ENCODE data around the gene COBLL1. TPM values are rescaled to one million over a fixed set of nuclear protein-coding genes. Genes with fewer than 3 reads are reported as not detected.

COBLL1 gene
- total RNA-seq, 1 donor from 2014 or later: 10.5 TPM

DNA sequence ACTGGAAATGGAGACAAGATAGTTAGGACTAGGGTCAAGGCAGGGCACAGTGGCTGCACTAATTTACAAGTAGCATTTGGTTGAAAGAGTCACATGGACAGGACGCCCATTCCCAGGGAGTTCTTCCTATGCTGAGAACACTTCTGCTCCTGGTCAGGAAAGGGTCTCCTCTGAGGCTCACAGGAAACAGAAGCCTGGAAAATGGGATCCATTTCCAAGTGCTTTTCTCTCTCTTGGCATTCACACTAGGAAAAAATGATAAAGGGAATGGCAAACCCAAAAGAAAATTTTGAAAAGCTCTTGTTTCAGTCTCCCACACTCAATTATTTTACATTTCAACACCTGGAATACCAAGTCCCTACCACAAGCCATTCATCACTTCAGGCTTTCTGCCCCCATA, 88.7 kb downstream of the COBLL1 start:
- H3K36me3 ChIP-seq (ENCODE audit: control insufficient read depth, insufficient read depth, low read length): peaks cover 2% of the 10 kb centered on the region
- no peak for FAIRE-seq
- TF ChIP-seq, protein P1, sequence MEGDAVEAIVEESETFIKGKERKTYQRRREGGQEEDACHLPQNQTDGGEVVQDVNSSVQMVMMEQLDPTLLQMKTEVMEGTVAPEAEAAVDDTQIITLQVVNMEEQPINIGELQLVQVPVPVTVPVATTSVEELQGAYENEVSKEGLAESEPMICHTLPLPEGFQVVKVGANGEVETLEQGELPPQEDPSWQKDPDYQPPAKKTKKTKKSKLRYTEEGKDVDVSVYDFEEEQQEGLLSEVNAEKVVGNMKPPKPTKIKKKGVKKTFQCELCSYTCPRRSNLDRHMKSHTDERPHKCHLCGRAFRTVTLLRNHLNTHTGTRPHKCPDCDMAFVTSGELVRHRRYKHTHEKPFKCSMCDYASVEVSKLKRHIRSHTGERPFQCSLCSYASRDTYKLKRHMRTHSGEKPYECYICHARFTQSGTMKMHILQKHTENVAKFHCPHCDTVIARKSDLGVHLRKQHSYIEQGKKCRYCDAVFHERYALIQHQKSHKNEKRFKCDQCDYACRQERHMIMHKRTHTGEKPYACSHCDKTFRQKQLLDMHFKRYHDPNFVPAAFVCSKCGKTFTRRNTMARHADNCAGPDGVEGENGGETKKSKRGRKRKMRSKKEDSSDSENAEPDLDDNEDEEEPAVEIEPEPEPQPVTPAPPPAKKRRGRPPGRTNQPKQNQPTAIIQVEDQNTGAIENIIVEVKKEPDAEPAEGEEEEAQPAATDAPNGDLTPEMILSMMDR (IDR thresholded peaks at IDR 0.05; ENCODE audit: insufficient read depth, low read length, severe bottlenecking): no peak
- H3K4me3 ChIP-seq (ENCODE audit: low read depth, low read length): no peak overlapping the region
- H3K27me3 ChIP-seq (ENCODE audit: control insufficient read depth, insufficient read depth, low read length): no peaks in the 10 kb centered on the region
- no peak for DNase-seq (ENCODE audit: low read depth)

DNA sequence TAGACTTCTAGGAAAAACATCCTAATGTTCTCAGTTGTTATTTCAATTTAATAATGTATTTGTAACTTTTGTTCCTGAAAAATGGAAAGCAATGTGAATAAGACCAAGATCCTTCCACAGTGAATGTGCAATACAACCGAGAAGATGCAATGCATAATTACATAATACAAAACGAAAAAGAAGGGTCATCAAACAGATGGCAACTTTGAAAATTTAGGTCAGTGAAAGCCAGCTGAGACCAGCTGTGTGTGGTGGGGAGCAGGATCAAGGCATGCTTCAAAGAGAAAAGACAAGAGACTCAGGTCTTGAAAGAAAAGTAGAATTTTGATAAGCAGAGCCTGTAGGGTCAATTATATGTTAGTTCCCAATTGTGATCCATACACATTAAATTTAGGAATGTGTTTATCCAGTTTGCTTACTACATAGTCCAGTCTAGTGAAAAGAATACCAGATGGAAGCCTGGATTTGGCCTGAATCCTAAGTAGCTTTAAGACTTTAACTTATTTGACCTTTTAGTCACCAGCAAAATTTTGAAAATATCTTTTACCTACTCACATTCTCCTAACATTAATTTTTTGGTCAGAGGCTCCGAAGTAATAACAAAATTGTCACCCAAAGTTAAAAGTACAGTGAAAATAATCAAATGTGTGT, 93.7 kb downstream of the COBLL1 start:
- peaks cover 1% of the 10 kb centered on the region for H3K36me3 ChIP-seq (ENCODE audit: control insufficient read depth, insufficient read depth, low read length)
- DNase-seq (ENCODE audit: low read depth): no peak
- no peak for FAIRE-seq
- TF ChIP-seq, protein P1 (IDR thresholded peaks at IDR 0.05; ENCODE audit: insufficient read depth, low read length, severe bottlenecking): no peak
- H3K4me3 ChIP-seq (ENCODE audit: low read depth, low read length): no peak overlapping the region
- H3K27me3 ChIP-seq (ENCODE audit: control insufficient read depth, insufficient read depth, low read length): no peaks in the 10 kb centered on the region

DNA sequence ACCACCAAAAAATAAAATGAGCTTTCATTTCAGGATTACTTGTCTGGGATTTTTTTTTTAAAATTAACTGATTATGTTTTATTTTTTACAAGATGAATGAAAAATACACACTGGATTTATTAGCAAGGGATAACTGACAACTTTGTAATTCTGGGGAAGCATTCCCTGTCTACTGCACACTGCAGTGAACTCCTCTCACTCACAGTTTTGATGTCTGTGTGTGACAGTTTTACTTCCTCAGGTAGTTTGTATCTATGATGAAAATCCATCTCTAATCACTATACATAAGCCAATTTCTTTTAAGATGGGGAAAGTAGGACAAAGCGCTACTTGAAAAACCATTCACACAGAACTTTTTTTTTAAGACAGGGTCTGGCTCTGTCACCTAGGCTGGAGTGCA, 94.5 kb downstream of the COBLL1 start:
- H3K36me3 ChIP-seq (ENCODE audit: control insufficient read depth, insufficient read depth, low read length): peaks cover 1% of the 10 kb centered on the region
- no peak for FAIRE-seq

DNA sequence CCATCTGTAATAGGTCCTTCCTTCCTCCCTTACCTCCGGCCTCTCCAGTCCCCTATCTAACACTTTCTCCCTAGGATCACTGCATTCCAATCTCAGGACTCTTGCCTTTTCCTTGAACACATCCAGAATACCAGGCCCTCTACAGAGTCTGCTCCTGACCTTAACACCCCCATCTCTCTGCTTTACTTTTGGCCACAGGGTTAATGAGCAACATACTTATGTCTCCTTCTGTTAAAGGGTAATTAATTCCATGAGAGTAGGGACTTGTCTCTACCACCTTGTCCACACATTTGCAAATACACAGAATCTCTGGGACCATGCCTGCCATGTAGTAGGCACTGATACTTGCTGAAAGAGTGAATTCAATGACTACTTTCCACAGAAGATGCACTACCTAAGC, 94.9 kb downstream of the COBLL1 start:
- Histone ChIP-seq H3K27me3 (ENCODE audit: control insufficient read depth, insufficient read depth, low read length) (no peaks in the 10 kb centered on the region), H3K36me3 (ENCODE audit: control insufficient read depth, insufficient read depth, low read length) (peaks cover 1% of the 10 kb centered on the region), H3K4me3 (ENCODE audit: low read depth, low read length) (no peak overlapping the region)
- FAIRE-seq: no peak
- no peak for DNase-seq (ENCODE audit: low read depth)
- TF ChIP-seq, protein P1 (IDR thresholded peaks at IDR 0.05; ENCODE audit: insufficient read depth, low read length, severe bottlenecking): no peak

More for the DNA sequence above, 94.5 kb downstream of the COBLL1 start:
- DNase-seq (ENCODE audit: low read depth): no peak
- no peak overlapping the region for H3K4me3 ChIP-seq (ENCODE audit: low read depth, low read length)
- TF ChIP-seq, protein P1 (IDR thresholded peaks at IDR 0.05; ENCODE audit: insufficient read depth, low read length, severe bottlenecking): no peak
- H3K27me3 ChIP-seq (ENCODE audit: control insufficient read depth, insufficient read depth, low read length): no peaks in the 10 kb centered on the region

DNA sequence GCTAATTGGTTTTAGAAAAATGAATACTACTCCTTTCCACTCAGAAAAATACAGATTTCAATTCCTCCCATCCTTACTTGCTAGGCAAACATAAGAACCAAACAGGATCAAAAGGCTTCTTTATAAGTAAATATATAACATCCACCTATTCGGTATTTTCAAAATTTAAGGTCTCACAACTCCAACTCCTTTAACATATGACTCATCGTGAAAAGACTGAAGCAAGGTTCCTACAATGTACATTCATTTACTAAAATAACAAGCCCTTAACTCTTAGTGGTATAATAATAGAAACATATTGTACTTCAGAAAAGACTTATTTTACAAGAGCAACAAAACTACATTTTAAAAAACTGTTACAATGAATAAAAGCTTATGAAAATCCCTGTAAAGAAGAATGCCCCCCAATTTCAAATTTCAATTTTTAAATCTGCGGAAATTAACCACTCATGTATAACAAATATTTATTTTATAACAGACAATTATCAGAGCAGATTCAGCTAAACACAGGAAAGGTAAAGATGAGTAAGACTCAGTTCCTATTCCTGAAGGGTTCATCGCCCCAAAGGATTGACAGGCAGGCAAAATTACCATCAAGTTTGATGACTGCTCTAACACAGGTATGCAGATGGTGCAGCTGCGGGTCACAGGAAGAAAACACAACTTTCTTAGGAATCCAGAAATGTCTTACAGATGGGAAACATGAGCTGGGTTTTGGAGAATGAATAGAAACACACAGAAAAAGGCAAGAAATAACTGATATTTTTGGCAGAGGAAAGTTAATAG, 96.4 kb downstream of the COBLL1 start:
- Histone ChIP-seq H3K36me3 (ENCODE audit: control insufficient read depth, insufficient read depth, low read length) (peaks cover 1% of the 10 kb centered on the region), H3K27me3 (ENCODE audit: control insufficient read depth, insufficient read depth, low read length) (no peaks in the 10 kb centered on the region), H3K4me3 (ENCODE audit: low read depth, low read length) (no peak overlapping the region)
- DNase-seq (ENCODE audit: low read depth) (peak; percentile 22), FAIRE-seq (no peak)
- TF ChIP-seq, protein P1 (IDR thresholded peaks at IDR 0.05; ENCODE audit: insufficient read depth, low read length, severe bottlenecking): no peak
